ENCODE data around the gene P2RY6. TPM values are rescaled to one million over a fixed set of nuclear protein-coding genes. Genes with fewer than 3 reads are reported as not detected.

The P2RY6 gene
- total RNA-seq, 2 experiments from 2014 or later = not detected

DNA sequence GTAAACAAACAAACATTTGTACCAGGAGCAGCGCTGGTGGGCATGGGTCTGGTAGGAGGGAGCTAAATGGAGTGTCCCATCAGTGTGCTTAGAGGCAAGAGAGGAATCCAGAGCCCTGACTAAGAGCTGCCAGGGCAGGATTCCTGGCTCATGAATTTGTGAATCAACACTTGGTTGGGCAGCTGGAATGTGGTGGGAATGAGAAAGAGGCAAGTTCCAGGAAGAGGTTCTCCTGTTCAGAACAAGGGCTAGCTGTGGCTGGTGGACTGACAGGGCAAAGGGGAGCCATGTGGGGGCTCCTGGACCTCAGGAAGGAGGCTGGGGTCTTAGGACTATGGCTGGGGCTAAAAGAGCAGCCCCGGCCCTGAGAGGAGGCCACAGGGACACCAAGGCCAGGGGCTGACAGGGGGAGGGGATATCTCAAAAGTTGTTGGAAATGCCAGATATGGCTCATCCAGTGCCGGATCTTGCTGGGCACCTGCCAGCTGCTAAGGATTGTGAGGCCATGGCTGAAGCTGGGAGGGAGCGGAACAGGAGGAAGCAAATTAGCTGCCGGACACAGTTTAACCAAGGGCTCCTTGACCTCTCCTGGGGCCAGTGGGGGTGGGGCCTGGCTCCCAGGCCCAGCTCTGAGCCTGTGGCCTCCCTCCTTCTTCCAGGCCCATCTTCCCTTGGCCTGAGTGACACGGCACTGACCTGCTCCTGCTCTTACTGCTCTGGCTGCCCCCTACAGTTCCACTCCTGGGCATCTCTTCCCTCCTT, 14.6 kb upstream of the P2RY6 start:
- intact Hi-C loops (cut with micrococcal nuclease; ENCODE audit: unreplicated experiment) = no loop called here
- Histone ChIP-seq H3K4me3 (ENCODE audit: low read depth, low read length, poor library complexity, severe bottlenecking) (no peak overlapping the region), H3K4me2 (ENCODE audit: low read length) (no peak overlapping the region), H3K27ac (ENCODE audit: low read depth, low read length, poor library complexity, severe bottlenecking) (no peak overlapping the region), H3K79me2 (ENCODE audit: insufficient read depth, low read depth, low read length) (no peaks in the 10 kb centered on the region), H3K36me3 (ENCODE audit: insufficient read depth, low read length) (no peaks in the 10 kb centered on the region), H3K9me2 (ENCODE audit: insufficient read depth, low read length) (no peaks in the 10 kb centered on the region), H3K9me3 (ENCODE audit: low read length) (no peaks in the 10 kb centered on the region), H3K4me1 (ENCODE audit: insufficient read depth, low read length, poor library complexity, severe bottlenecking) (no peaks in the 10 kb centered on the region), H4K20me1 (ENCODE audit: insufficient read depth, low read length) (no peaks in the 10 kb centered on the region), H2AFZ (ENCODE audit: low read length) (no peak overlapping the region)
- BruUV-seq (replicated peaks) = no TSS peak
- CTCF ChIA-PET (ENCODE audit: unreplicated experiment) = no interaction called here
- no peak for TF ChIP-seq EZH2phosphoT487 (IDR thresholded peaks at IDR 0.05; ENCODE audit: borderline replicate concordance, low read depth, low read length)
- TF ChIP-seq, protein P1, sequence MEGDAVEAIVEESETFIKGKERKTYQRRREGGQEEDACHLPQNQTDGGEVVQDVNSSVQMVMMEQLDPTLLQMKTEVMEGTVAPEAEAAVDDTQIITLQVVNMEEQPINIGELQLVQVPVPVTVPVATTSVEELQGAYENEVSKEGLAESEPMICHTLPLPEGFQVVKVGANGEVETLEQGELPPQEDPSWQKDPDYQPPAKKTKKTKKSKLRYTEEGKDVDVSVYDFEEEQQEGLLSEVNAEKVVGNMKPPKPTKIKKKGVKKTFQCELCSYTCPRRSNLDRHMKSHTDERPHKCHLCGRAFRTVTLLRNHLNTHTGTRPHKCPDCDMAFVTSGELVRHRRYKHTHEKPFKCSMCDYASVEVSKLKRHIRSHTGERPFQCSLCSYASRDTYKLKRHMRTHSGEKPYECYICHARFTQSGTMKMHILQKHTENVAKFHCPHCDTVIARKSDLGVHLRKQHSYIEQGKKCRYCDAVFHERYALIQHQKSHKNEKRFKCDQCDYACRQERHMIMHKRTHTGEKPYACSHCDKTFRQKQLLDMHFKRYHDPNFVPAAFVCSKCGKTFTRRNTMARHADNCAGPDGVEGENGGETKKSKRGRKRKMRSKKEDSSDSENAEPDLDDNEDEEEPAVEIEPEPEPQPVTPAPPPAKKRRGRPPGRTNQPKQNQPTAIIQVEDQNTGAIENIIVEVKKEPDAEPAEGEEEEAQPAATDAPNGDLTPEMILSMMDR (conservative IDR thresholded peaks at IDR 0.05; ENCODE audit: low read length) = no peak
- no peak for DNase-seq (ENCODE audit: low spot score)
- POLR2A ChIA-PET = interaction anchor here (0.7 kb wide), 1 partner anchor 22 kb away, joined by 3 read pairs; no protein-coding TSS in a partner anchor

DNA sequence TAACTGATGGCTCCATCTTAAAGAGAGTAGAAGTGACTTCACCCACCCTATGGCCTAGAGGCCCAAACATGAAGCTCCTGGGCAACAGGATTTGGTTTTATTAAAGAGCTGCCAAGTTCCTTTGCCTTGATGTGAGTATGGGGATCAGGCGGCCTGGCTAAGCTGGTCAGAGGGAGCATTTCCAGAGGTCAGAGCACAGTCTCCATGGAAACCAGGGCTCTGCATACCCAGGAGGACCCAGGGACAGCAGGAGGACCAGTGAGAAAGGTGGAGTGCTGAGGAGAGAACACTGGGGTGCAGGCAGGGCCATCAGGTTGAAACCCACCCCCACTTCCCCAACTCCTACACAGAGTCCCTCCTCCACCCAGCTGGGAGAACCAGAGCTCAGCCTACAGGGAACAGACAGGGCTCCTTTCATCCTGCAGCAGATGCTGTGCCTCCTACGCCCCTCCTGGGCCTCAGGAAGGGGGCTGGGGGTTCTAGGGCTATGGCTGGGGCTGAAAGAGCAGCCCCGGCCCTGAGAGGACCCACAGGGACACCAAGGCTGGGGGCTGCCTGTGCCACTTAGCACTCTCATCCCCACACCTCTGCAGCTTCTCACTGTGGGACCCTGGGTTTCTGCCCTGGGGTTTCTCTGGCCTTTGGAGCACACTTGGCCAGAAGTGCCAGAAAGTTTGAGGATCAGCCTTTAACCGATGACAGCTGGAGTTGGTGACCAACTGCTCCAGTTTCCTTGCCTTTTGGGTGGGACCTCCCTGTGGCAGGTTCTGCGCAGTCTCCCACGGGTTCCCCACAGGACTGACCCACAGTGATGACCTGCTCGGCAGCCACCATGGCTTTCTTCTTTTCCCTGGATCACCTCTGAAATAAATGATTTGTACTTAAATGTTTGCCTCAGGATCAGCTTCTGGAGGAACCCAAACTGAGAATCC, 13.8 kb upstream of the P2RY6 start:
- Histone ChIP-seq H3K27ac (ENCODE audit: low read depth, low read length, poor library complexity, severe bottlenecking) (no peak overlapping the region), H3K36me3 (ENCODE audit: insufficient read depth, low read length) (no peaks in the 10 kb centered on the region), H3K4me1 (ENCODE audit: insufficient read depth, low read length, poor library complexity, severe bottlenecking) (no peaks in the 10 kb centered on the region), H2AFZ (ENCODE audit: low read length) (no peak overlapping the region), H3K4me2 (ENCODE audit: low read length) (no peak overlapping the region), H3K9me2 (ENCODE audit: insufficient read depth, low read length) (no peaks in the 10 kb centered on the region), H3K4me3 (ENCODE audit: low read depth, low read length, poor library complexity, severe bottlenecking) (no peak overlapping the region), H3K79me2 (ENCODE audit: insufficient read depth, low read depth, low read length) (no peaks in the 10 kb centered on the region), H3K9me3 (ENCODE audit: low read length) (no peaks in the 10 kb centered on the region), H4K20me1 (ENCODE audit: insufficient read depth, low read length) (no peaks in the 10 kb centered on the region)
- ChIA-PET CTCF (ENCODE audit: unreplicated experiment) (no interaction called here), POLR2A (no interaction called here)
- no peak for TF ChIP-seq EZH2phosphoT487 (IDR thresholded peaks at IDR 0.05; ENCODE audit: borderline replicate concordance, low read depth, low read length)
- TF ChIP-seq, protein P1 (conservative IDR thresholded peaks at IDR 0.05; ENCODE audit: low read length) = no peak
- BruUV-seq (replicated peaks) = no TSS peak
- no peak for DNase-seq (ENCODE audit: low spot score)
- intact Hi-C loops (cut with micrococcal nuclease; ENCODE audit: unreplicated experiment) = no loop called here
